NCI-H1105 treated with DMSO at 0.1 percent for 48 hours (cell line): ENCODE measurements around the gene GALM.
"Not testable (repeated sequence)": the region's sequence is repeated elsewhere in the genome, so short reads cannot be mapped to it uniquely, and the experiment has no call there.

Source experiments
- DNase-seq: peaks from one replicate; lab custom pipeline; 2025; lab: John Stamatoyannopoulos, UW

The GALM gene

GRCh38 chr2:38682008-38682575 is 16.2 kb downstream of the GALM start:
- DNase-seq: no peak

GRCh38 chr2:38682620-38683019 is 16.7 kb downstream of the GALM start:
- not testable (repeated sequence) for DNase-seq

- no peak for DNase-seq
These were observed 17.9 kb downstream of the GALM start for GRCh38 chr2:38683766-38684165.

- DNase-seq: no peak
These were observed 19.3 kb downstream of the GALM start for GRCh38 chr2:38685116-38685735.

GRCh38 chr2:38690499-38691420 is 24.8 kb downstream of the GALM start:
- no peak for DNase-seq

- DNase-seq: no peak
These were observed 26.1 kb downstream of the GALM start for GRCh38 chr2:38691994-38692393.

GRCh38 chr2:38692636-38693318 is 26.9 kb downstream of the GALM start:
- no peak for DNase-seq

- DNase-seq: no peak
These were observed 31.4 kb downstream of the GALM start for GRCh38 chr2:38697116-38697840.

GRCh38 chr2:38698467-38699003 is 32.6 kb downstream of the GALM start:
- DNase-seq: no peak

- no peak for DNase-seq
These were observed 34.3 kb downstream of the GALM start for GRCh38 chr2:38700113-38700785.

- DNase-seq: no peak
These were observed 35.1 kb downstream of the GALM start for GRCh38 chr2:38700881-38701458.

GRCh38 chr2:38701542-38701941 is 35.6 kb downstream of the GALM start:
- DNase-seq: no peak

GRCh38 chr2:38702413-38702812 is 36.5 kb downstream of the GALM start:
- DNase-seq: no peak

GRCh38 chr2:38703336-38703735 is 37.4 kb downstream of the GALM start:
- DNase-seq: not testable (repeated sequence)

GRCh38 chr2:38704664-38705063 is 38.8 kb downstream of the GALM start:
- no peak for DNase-seq

- DNase-seq: no peak
These were observed 41.0 kb downstream of the GALM start for GRCh38 chr2:38706846-38707345.

GRCh38 chr2:38708491-38708890 is 42.6 kb downstream of the GALM start:
- DNase-seq: not testable (repeated sequence)

GRCh38 chr2:38708900-38709566 is 43.1 kb downstream of the GALM start:
- no peak for DNase-seq

- DNase-seq: peak; percentile 0
These were observed 43.8 kb downstream of the GALM start for GRCh38 chr2:38709567-38710194.
